A549 treated with AZD9567 at 1 μM for 4 hours (cell line): ENCODE data around the gene HPX. TPM values are rescaled to one million over a fixed set of nuclear protein-coding genes. Genes with fewer than 3 reads are reported as not detected.

Experiments used
- total RNA-seq: library from RNA; stranded (reverse); fragments of 200-300 nt; extraction: Qiagen RNA extraction; gene quantifications from 5 replicates; pipeline ENCODE4 v1.2.3, GENCODE V29; 2022; ENCODE audit not compliant: insufficient read depth

The HPX gene
- total RNA-seq: 0.57 to 1.7 TPM (median 0.93 TPM) in 5 replicates

GRCh38 chr11:6440906-6441358 is at the start of gene HPX:
HPX (minus strand) TSS chr11:6440987; CDS start chr11:6440963, 24 bp downstream.

GRCh38 chr11:6481012-6481923 is 40.5 kb upstream of the HPX start, which contains the start of the genes ARFIP2 and TIMM10B:
ARFIP2 (minus strand) TSS chr11:6481331; CDS start chr11:6480421, 910 bp downstream.
TIMM10B (plus strand) TSS chr11:6481501; CDS start chr11:6481517, 16 bp downstream.

GRCh38 chr11:6473451-6474412 is 32.9 kb upstream of the HPX start, which contains the start of gene TRIM3:
TRIM3 (minus strand) TSS chr11:6473941; CDS start chr11:6465695, 8,246 bp downstream.

GRCh38 chr11:6419009-6419631 is 21.7 kb downstream of the HPX start, which contains the start of gene APBB1:
APBB1 (minus strand) TSS chr11:6419094; CDS start chr11:6411347, 7,747 bp downstream.

GRCh38 chr11:6389905-6390717 is 50.7 kb downstream of the HPX start, which contains the start of gene SMPD1:
SMPD1 (plus strand) TSS chr11:6390474; CDS start chr11:6390599, 125 bp downstream.

Other genes starting within 250 kb of the HPX start
- not detected in 5 replicates for gene OR52W1, start 241.8 kb downstream of the HPX start, total RNA-seq
- not detected in 5 replicates for gene C11orf42, start 235.4 kb downstream of the HPX start, total RNA-seq
- gene FHIP1B, start 206.4 kb downstream of the HPX start, total RNA-seq: 6.4 to 21.9 TPM (median 20.8 TPM) in 5 replicates
- gene CNGA4, start 201.9 kb downstream of the HPX start, total RNA-seq: 0.03 to 0.09 TPM (median 0.08 TPM) in 4 of 5 replicates, not detected in the other
- not detected in 5 replicates for gene CCKBR, start 181.1 kb downstream of the HPX start, total RNA-seq
- gene CAVIN3, start 120.5 kb downstream of the HPX start, total RNA-seq: 15.2 to 33.3 TPM (median 26.0 TPM) in 5 replicates
- gene SMPD1, start 50.5 kb downstream of the HPX start, total RNA-seq: 9.0 to 19.4 TPM (median 9.8 TPM) in 5 replicates
- gene APBB1, start 21.9 kb downstream of the HPX start, total RNA-seq: 12.0 to 19.5 TPM (median 18.1 TPM) in 5 replicates
- gene TRIM3, start 33.0 kb upstream of the HPX start, total RNA-seq: 14.1 to 21.8 TPM (median 20.4 TPM) in 5 replicates
- 46.9 to 58.2 TPM (median 57.0 TPM) in 5 replicates for gene ARFIP2, start 40.3 kb upstream of the HPX start, total RNA-seq
- 14.4 to 38.1 TPM (median 33.6 TPM) in 5 replicates for gene TIMM10B, start 40.5 kb upstream of the HPX start, total RNA-seq
- 1.3 to 4.1 TPM (median 3.8 TPM) in 5 replicates for gene DNHD1, start 56.3 kb upstream of the HPX start, total RNA-seq
- 29.8 to 37.8 TPM (median 34.4 TPM) in 5 replicates for gene RRP8, start 162.6 kb upstream of the HPX start, total RNA-seq
- 116 to 122 TPM (median 119 TPM) in 5 replicates for gene ILK, start 162.8 kb upstream of the HPX start, total RNA-seq
- gene TAF10, start 171.2 kb upstream of the HPX start, total RNA-seq: 181 to 250 TPM (median 245 TPM) in 5 replicates
- 39.8 to 46.4 TPM (median 44.6 TPM) in 5 replicates for gene TPP1, start 178.4 kb upstream of the HPX start, total RNA-seq
- gene DCHS1, start 214.8 kb upstream of the HPX start, total RNA-seq: 0.05 to 0.13 TPM (median 0.10 TPM) in 4 of 5 replicates, not detected in the other
- gene MRPL17, start 242.4 kb upstream of the HPX start, total RNA-seq: 96.7 to 199 TPM (median 105 TPM) in 5 replicates